ENCODE data around the gene PUS7.
"Not testable (repeated sequence)": the region's sequence is repeated elsewhere in the genome, so short reads cannot be mapped to it uniquely, and the experiment has no call there.

PUS7 gene

GRCh38 chr7:105493923-105494315, 28.2 kb downstream of the PUS7 start:
- DNase-seq = peak; percentile 92

GRCh38 chr7:105493196-105493922, 28.7 kb downstream of the PUS7 start:
- no peak for DNase-seq

GRCh38 chr7:105489409-105489808, 32.7 kb downstream of the PUS7 start:
- DNase-seq = no peak

GRCh38 chr7:105487579-105488571, 34.2 kb downstream of the PUS7 start:
- DNase-seq = peak; percentile 57

- no peak for DNase-seq
Observed at GRCh38 chr7:105480931-105481330, 41.1 kb downstream of the PUS7 start.

- no peak for DNase-seq
Observed at GRCh38 chr7:105478606-105479005, 43.5 kb downstream of the PUS7 start.

- no peak for DNase-seq
Observed at GRCh38 chr7:105477908-105478307, 44.2 kb downstream of the PUS7 start.

GRCh38 chr7:105474045-105474444, 48.0 kb downstream of the PUS7 start:
- no peak for DNase-seq

- DNase-seq = peak; percentile 47
Observed at GRCh38 chr7:105473163-105473562, 48.9 kb downstream of the PUS7 start.

GRCh38 chr7:105470846-105471245, 51.2 kb downstream of the PUS7 start:
- DNase-seq = no peak

GRCh38 chr7:105470090-105470489, 52.0 kb downstream of the PUS7 start:
- DNase-seq = no peak

GRCh38 chr7:105462765-105463420, 59.2 kb downstream of the PUS7 start:
- no peak for DNase-seq

GRCh38 chr7:105461518-105461917, 60.6 kb downstream of the PUS7 start:
- no peak for DNase-seq

GRCh38 chr7:105457619-105458225, 64.3 kb downstream of the PUS7 start:
- no peak for DNase-seq

GRCh38 chr7:105454921-105455320, 67.2 kb downstream of the PUS7 start:
- no peak for DNase-seq

GRCh38 chr7:105454095-105454747, 67.8 kb downstream of the PUS7 start:
- DNase-seq = peak; percentile 70

- DNase-seq = no peak
Observed at GRCh38 chr7:105452085-105452484, 70.0 kb downstream of the PUS7 start.

GRCh38 chr7:105450870-105451269, 71.2 kb downstream of the PUS7 start:
- not testable (repeated sequence) for DNase-seq

GRCh38 chr7:105450177-105450861, 71.8 kb downstream of the PUS7 start:
- DNase-seq = no peak

- DNase-seq = no peak
Observed at GRCh38 chr7:105448181-105448580, 73.9 kb downstream of the PUS7 start.

- no peak for DNase-seq
Observed at GRCh38 chr7:105444342-105444987, 77.6 kb downstream of the PUS7 start.

All from amniotic stem cell (primary cell).